H1 (cell line): ENCODE measurements around the gene PSMB5. TPM values are rescaled to one million over a fixed set of nuclear protein-coding genes. Genes with fewer than 3 reads are reported as not detected.
A peak's percentile ranks its signal among the peaks of the same experiment; 100 is the strongest.

Experiments
- ASH2L ChIP-seq: fragments of 200-600, 300-600 bp; sonication (generic); IDR thresholded peaks from one replicate; pipeline ENCODE4 v1.7.1; 2017; ENCODE audit warnings: low read length
- ATF2 ChIP-seq: IDR thresholded peaks from 2 replicates; pipeline ENCODE4 v1.6.1; 2012; ENCODE audit warnings: low read length, inconsistent platforms
- CHD2 ChIP-seq: IDR thresholded peaks from 2 replicates; pipeline ENCODE4 v1.6.1; 2012; ENCODE audit warnings: low read length, improper control_type of control experiment
- CREB1 ChIP-seq: IDR thresholded peaks from 2 replicates; pipeline ENCODE4 v1.6.1; 2012; ENCODE audit warnings: inconsistent platforms
- CTCF ChIP-seq, 3 experiments: IDR thresholded peaks; 1 replicate in 2 of 3; 2 replicates in 1 of 3; pipeline versions ENCODE4 v1.5.1 to v1.6.1; 2011; ENCODE audit warnings: low read length in 3 of 3, mild to moderate bottlenecking in 3 of 3, inconsistent platforms in 2 of 3, low read depth in 1 of 3, moderate library complexity in 1 of 3; ENCODE audit not compliant: insufficient read depth in 1 of 3; ENCODE audit errors: control extremely low read depth in 1 of 3
- GABPA ChIP-seq: IDR thresholded peaks from 2 replicates; pipeline ENCODE4 v1.6.1; 2011; ENCODE audit warnings: mild to moderate bottlenecking, low read length, moderate library complexity, borderline replicate concordance; ENCODE audit not compliant: insufficient read depth
- HDAC2 ChIP-seq, 2 experiments: fragments of 300-600 bp in 1 of 2; sonication (generic) in 1 of 2; IDR thresholded peaks; 2 replicates each; pipeline ENCODE4 v1.6.1; 2011 to 2012; ENCODE audit warnings: low read depth in 2 of 2, low read length in 2 of 2, mild to moderate bottlenecking in 2 of 2, moderate library complexity in 2 of 2, borderline replicate concordance in 1 of 2, inconsistent platforms in 1 of 2
- HDAC6 ChIP-seq: IDR thresholded peaks from one replicate; pipeline ENCODE4 v1.7.1; 2012; ENCODE audit warnings: low read depth, mild to moderate bottlenecking, inconsistent platforms, low read length, moderate library complexity
- KDM1A ChIP-seq: fragments of 200-600, 300-600 bp; sonication (generic); IDR thresholded peaks from 2 replicates; pipeline ENCODE4 v1.7.1; 2016; ENCODE audit warnings: mild to moderate bottlenecking, low read length, borderline replicate concordance
- KDM4A ChIP-seq: IDR thresholded peaks from one replicate; pipeline ENCODE4 v1.7.1; 2012; ENCODE audit warnings: low read depth, mild to moderate bottlenecking, moderate library complexity, low read length, inconsistent platforms; ENCODE audit not compliant: severe bottlenecking
- PHF8 ChIP-seq: fragments of 200-600 bp; sonication (generic); conservative IDR thresholded peaks from 2 replicates; pipeline ENCODE4 v1.7.1; 2012; ENCODE audit warnings: low read depth, mild to moderate bottlenecking, inconsistent platforms, low read length, moderate library complexity
- POLR2A ChIP-seq, 2 experiments: IDR thresholded peaks; 1 replicate in 1 of 2; 2 replicates in 1 of 2; pipeline ENCODE4 v1.6.1; 2011; ENCODE audit warnings: low read depth in 2 of 2, low read length in 2 of 2, mild to moderate bottlenecking in 2 of 2; ENCODE audit errors: control extremely low read depth in 1 of 2
- RAD21 ChIP-seq, 2 experiments: IDR thresholded peaks in 1 of 2; conservative IDR thresholded peaks in 1 of 2; 2 replicates each; pipeline ENCODE4 v1.6.1; 2011; ENCODE audit warnings: low read depth in 2 of 2, low read length in 2 of 2, improper control_type of control experiment in 1 of 2, inconsistent platforms in 1 of 2, mild to moderate bottlenecking in 1 of 2, moderate library complexity in 1 of 2
- RBBP5 ChIP-seq: IDR thresholded peaks from 2 replicates; pipeline ENCODE4 v1.7.1; 2012; ENCODE audit warnings: low read depth, mild to moderate bottlenecking, inconsistent platforms, low read length, moderate library complexity, borderline replicate concordance
- SP2 ChIP-seq: IDR thresholded peaks from 2 replicates; pipeline ENCODE4 v1.6.1; 2012; ENCODE audit warnings: mild to moderate bottlenecking, low read length, inconsistent platforms
- SP4 ChIP-seq: IDR thresholded peaks from 2 replicates; pipeline ENCODE4 v1.6.1; 2012; ENCODE audit warnings: low read length, inconsistent platforms
- TBP ChIP-seq: IDR thresholded peaks from 2 replicates; pipeline ENCODE4 v1.6.1; 2011; ENCODE audit warnings: low read depth, low read length, improper control_type of control experiment
- ZNF274 ChIP-seq: IDR thresholded peaks from 2 replicates; pipeline ENCODE4 v1.7.0; 2012; ENCODE audit warnings: low read length, borderline replicate concordance; ENCODE audit errors: extremely low read depth
- polyA plus RNA-seq, 7 experiments: library from polyadenylated mRNA; depleted of rRNA in 3 of 7; stranded (reverse) in 5 of 7; unstranded in 2 of 7; fragments of >200 nt in 5 of 7; fragments of 200-250 nt in 2 of 7; gene quantifications; 1 replicate in 5 of 7; 2 replicates in 1 of 7; 4 replicates in 1 of 7; pipeline versions ENCODE4 v1.2.1 to v1.2.3, GENCODE V29; 2011 to 2013; ENCODE audit warnings: missing spikeins in 2 of 7, mixed read lengths in 2 of 7
- total RNA-seq: library from RNA; stranded (reverse); fragmentation: NEBNext Ultra II Directional; extraction: Animal tissue kit (Norgen Biotek cat#: 25700); gene quantifications from 2 replicates; pipeline ENCODE4 v1.2.1, GENCODE V29; 2021

Gene PSMB5
- total and polyA plus RNA-seq, 2 of the 8 experiments (the other 6 are each of a cell fraction or from before 2014, with no cell fraction given) = 254 to 510 TPM

- TF ChIP-seq HDAC2 (IDR thresholded peaks at IDR 0.05; ENCODE audit: borderline replicate concordance in 1 of 2, low read depth in 2 of 2, low read length in 2 of 2) = 0 out of 4 replicates have a peak, but pooled peaks of 1 of the 2 experiments have one; percentile 5
- TF ChIP-seq GABPA = no peak; the same call in 1 of the 2 replicates
- 0 out of 2 replicates have a peak, but pooled peaks have one; percentile 57 for TF ChIP-seq RBBP5
- peak; percentile 79 to 80 for TF ChIP-seq RAD21 (IDR thresholded peaks at IDR 0.05 in 1 of 2, conservative IDR thresholded peaks at IDR 0.05 in 1 of 2; ENCODE audit: low read depth in 2 of 2, low read length in 2 of 2)
- TF ChIP-seq SP4 = no peak; the same call in 1 of the 2 replicates
- TF ChIP-seq ASH2L = peak; percentile 38
- TF ChIP-seq CHD2 = peak; percentile 59; the same call in 1 of the 2 replicates
- 0 out of 2 replicates have a peak, but pooled peaks have one; percentile 35 for TF ChIP-seq PHF8
- TF ChIP-seq ATF2 = 0 out of 2 replicates have a peak, but pooled peaks have one; percentile 23
- TF ChIP-seq HDAC6 = no peak
- peak; percentile 87 to 96 (median 95) for TF ChIP-seq CTCF (IDR thresholded peaks at IDR 0.05; ENCODE audit: control extremely low read depth in 1 of 3, insufficient read depth in 1 of 3, low read depth in 1 of 3, low read length in 3 of 3)
- peak in 1 of 2 experiments; percentile 61; a peak in 2 of 3 replicates for TF ChIP-seq POLR2A (IDR thresholded peaks at IDR 0.05; ENCODE audit: control extremely low read depth in 1 of 2, low read depth in 2 of 2, low read length in 2 of 2)
- peak; percentile 75; the same call in 1 of the 2 replicates for TF ChIP-seq TBP
- peak; percentile 20; the same call in 1 of the 2 replicates for TF ChIP-seq KDM1A
- no peak for TF ChIP-seq SP2
- no peak for TF ChIP-seq ZNF274
- TF ChIP-seq KDM4A = peak; percentile 43
- TF ChIP-seq CREB1 = 0 out of 2 replicates have a peak, but pooled peaks have one; percentile 6
These were observed 23.3 kb upstream of the PSMB5 start (continued) for GRCh38 chr14:23057757-23058653.
